Epithelial cell of proximal tubule (primary cell): ENCODE results near the gene GYG1. TPM values are rescaled to one million over a fixed set of nuclear protein-coding genes. Genes with fewer than 3 reads are reported as not detected.

ENCODE experiments used
- DNase-seq: peaks from one replicate; pipeline ENCODE4 v3.0.0-alpha.2; 2011; ENCODE audit warnings: low read depth
- H3K4me3 ChIP-seq: 2 replicates; pipeline ENCODE4 v1.5.1; 2011; ENCODE audit warnings: low read depth, mild to moderate bottlenecking, low read length
- total RNA-seq: library from RNA; depleted of rRNA; stranded (reverse); fragments of >200 nt; gene quantifications from 2 replicates; pipeline ENCODE4 v1.2.3, GENCODE V29; 2015
- TF ChIP-seq, protein P1 (sequence below): conservative IDR thresholded peaks from 2 replicates; pipeline ENCODE4 v1.5.1; 2012; ENCODE audit warnings: low read depth, mild to moderate bottlenecking, low read length

The GYG1 gene
- total RNA-seq, 1 donor from 2014 or later: 18.0 TPM

DNA sequence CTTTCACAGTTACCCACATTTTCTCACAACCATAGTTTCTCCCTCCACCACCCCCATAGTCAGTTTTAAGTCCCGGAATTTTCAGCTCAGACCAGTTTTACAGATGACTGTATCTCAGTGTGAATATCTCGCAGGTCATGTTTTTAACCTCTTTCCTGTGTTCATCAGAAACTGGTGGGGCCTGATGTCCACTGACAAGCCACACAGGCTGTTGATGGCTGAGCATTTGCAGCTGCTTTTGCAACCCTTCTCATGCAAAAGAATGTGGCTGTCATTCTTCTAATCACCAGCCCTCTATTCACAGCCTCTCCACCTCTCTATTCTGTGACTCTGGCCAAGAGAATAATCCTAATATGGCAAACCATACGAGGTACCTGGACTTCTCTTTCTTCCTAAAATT, 8.5 kb downstream of the GYG1 start:
- TF ChIP-seq, protein P1, sequence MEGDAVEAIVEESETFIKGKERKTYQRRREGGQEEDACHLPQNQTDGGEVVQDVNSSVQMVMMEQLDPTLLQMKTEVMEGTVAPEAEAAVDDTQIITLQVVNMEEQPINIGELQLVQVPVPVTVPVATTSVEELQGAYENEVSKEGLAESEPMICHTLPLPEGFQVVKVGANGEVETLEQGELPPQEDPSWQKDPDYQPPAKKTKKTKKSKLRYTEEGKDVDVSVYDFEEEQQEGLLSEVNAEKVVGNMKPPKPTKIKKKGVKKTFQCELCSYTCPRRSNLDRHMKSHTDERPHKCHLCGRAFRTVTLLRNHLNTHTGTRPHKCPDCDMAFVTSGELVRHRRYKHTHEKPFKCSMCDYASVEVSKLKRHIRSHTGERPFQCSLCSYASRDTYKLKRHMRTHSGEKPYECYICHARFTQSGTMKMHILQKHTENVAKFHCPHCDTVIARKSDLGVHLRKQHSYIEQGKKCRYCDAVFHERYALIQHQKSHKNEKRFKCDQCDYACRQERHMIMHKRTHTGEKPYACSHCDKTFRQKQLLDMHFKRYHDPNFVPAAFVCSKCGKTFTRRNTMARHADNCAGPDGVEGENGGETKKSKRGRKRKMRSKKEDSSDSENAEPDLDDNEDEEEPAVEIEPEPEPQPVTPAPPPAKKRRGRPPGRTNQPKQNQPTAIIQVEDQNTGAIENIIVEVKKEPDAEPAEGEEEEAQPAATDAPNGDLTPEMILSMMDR: no peak
- DNase-seq: no peak

DNA sequence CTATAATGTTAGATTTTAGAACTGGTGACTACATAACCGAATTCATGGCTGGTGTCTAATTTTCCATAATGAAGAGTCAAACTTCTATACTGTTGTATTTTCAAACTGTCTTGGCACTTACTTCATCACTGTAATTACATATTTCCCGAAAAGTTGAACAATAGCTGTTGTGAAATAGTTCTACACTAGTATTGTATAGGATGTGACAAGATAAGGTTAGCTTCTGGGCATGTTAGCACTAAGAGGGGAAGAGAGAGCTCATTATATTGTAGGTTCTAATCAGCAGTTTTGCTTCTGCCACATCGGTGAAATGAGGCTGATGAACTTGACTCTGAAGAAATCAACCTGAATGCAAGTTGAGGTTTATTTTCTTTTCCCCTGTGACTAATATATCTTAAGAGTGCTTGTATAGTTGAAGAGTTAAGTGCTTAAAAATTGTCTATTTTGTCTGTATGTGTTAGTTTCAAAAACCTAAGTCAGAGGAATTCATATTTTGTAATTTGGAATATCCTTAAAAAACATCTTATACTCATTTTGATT, 8.9 kb downstream of the GYG1 start:
- DNase-seq: no peak
- no peak overlapping the region for H3K4me3 ChIP-seq
- TF ChIP-seq, protein P1: no peak

More for the DNA sequence above, 8.5 kb downstream of the GYG1 start:
- H3K4me3 ChIP-seq: no peak overlapping the region

DNA sequence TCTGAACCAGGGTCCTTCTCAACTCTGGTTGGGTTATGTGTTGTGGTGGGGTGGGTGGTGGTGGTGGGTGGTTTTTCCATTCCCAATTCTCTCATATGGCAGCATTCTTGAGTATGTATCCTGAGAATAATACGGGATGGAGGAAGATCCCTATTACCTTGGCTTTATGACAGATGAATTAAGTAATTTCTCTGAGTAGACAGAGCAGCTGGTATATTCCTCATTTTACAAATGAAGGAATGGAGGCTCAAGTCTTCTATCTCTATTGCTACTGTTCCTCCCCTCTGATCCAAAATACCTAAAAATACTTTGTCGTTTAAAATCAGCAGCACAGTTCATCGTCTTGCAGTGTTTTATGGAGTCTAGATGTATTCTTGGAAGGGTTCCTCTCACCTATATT, 10.4 kb downstream of the GYG1 start:
- no peak overlapping the region for H3K4me3 ChIP-seq
- no peak for DNase-seq
- TF ChIP-seq, protein P1: no peak

DNA sequence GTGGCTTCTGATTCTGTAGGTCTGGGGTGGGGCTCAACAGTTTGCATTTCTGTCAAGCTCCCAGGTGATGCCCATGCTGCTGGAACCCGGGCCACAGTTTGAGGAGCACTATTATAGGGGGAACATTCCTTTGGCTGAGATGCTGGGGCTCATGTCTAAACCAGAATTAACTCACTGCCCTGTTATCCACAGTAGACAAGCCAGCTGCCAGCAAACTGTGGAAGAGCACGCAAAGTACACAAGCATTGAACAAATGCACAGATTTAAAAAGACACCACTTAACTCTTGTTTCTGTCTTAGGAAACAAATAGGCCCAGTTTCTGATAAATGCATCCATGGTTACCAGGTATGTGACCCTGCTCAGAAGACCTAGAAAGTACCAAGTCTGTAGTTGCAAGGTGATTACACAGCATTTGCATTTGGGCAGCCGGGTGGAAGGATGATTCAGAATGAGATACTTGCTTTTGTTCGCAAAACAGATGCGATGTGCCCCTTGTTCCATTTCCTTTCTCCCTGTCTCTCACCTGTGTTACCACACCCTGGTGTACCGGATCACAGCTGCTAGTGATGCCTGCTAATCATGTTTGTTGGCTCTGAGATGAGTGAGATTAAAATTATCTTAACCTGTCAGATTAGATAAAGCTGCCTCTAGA, 12.4 kb downstream of the GYG1 start:
- peak; percentile 69 for DNase-seq
- TF ChIP-seq, protein P1: no peak
- no peak overlapping the region for H3K4me3 ChIP-seq

DNA sequence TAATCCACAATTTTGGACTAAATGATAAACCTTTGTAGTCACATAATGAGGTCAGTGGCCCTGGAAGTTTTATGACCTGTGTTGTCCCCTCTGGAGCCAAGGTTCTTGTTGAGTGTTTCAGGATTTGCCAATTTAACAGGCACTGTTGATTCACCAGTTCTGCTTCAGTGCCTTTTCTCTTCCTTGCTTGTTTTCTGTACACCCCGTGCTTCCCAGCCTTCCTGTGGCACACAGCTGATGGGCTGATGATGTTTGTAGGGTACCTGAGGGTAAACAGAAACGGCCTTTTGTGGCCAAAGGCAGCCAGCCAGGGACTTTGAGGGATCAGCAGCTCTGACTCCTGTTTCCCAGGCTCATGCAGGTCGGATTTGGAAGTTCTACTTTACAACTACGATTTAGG, 13.3 kb downstream of the GYG1 start:
- TF ChIP-seq, protein P1: no peak
- no peak overlapping the region for H3K4me3 ChIP-seq
- peak; percentile 92 for DNase-seq

DNA sequence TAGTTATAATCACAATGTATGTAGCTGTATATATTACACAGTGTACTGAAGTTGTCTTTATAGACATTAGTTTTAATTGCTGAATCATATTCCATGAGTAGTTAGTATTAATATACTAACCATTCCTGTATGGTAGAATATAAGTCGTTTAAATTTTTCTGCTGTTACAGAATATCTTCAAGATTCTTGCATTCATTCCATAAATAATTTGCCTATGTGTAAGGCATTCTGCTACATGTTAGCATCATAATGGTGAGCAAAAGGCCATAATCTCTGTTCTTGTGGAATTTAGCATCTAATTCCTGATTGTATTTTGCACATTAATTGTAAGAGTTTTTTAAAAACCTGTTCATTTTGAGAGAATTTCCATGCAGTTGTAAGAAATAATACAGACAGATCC, 14.1 kb downstream of the GYG1 start:
- TF ChIP-seq, protein P1: no peak
- H3K4me3 ChIP-seq: no peak overlapping the region
- DNase-seq: no peak
